HCT116 (cell line): ENCODE data around the gene TTF1. TPM values are rescaled to one million over a fixed set of nuclear protein-coding genes. Genes with fewer than 3 reads are reported as not detected.

ENCODE experiments used
- ATAC-seq: fragments of 200-7000 bp; cut with Tn5 transposase; 2 replicates; pipeline ENCODE4 v1.9.1; 2020; ENCODE audit warnings: mild to moderate bottlenecking, moderate library complexity
- BruUV-seq: library from RNA; stranded (reverse); fragments of 400-500 nt; replicated peaks from 2 replicates; lab custom pipeline; 2021; lab: Mats Ljungman, UMichigan
- CTCF ChIA-PET: fragments of 300-600 bp; sonication (Branson Sonifier 250); formaldehyde crosslinking; loops from one replicate; lab custom pipeline; 2021; ENCODE audit warnings: antibody characterized with exemption; lab: Charles Lee
- POLR2A ChIA-PET: fragments of 300-600, 350-600 bp; sonication (Branson Sonifier 250); formaldehyde crosslinking; loops from one replicate; lab custom pipeline; 2021; ENCODE audit warnings: antibody characterized with exemption; lab: Charles Lee
- RAD21 ChIA-PET, 2 experiments: fragments of 300-600 bp; sonication (Branson Sonifier 250); formaldehyde crosslinking; loops; one replicate each; lab custom pipeline; 2023; ENCODE audit warnings: low total read pairs in 2 of 2; ENCODE audit not compliant: uncharacterized antibody in 2 of 2, unreplicated experiment in 2 of 2, low non-redundant PET in 1 of 2; lab: Charles Lee
- DNase-seq: peaks from one replicate; pipeline ENCODE4 v3.0.0-alpha.2; 2010; ENCODE audit warnings: low read depth, low spot score
- H2AFZ ChIP-seq: fragments of 200-600 bp; shearing (Covaris generic), sonication (generic); 2 replicates; pipeline ENCODE4 v1.6.1; 2017; ENCODE audit warnings: low read depth, mixed run types, mixed read lengths, antibody characterized with exemption, low read length; ENCODE audit not compliant: poor library complexity, severe bottlenecking
- H3K27ac ChIP-seq: 2 replicates; pipeline ENCODE4 v1.5.1; 2012; ENCODE audit warnings: low read depth, low read length
- H3K27me3 ChIP-seq: fragments of 200-600 bp; sonication (generic); 2 replicates; pipeline ENCODE4 v1.6.1; 2016; ENCODE audit warnings: mixed run types, low read length, mixed read lengths; ENCODE audit not compliant: insufficient read depth
- H3K36me3 ChIP-seq, 2 experiments: fragments of 200-500 bp in 1 of 2; fragments of 200-600 bp in 1 of 2; sonication (Bioruptor generic) in 1 of 2; sonication (generic) in 1 of 2; 2 replicates each; pipeline versions ENCODE4 v1.5.1 to v1.6.1; 2014 to 2016; ENCODE audit warnings: low read length in 2 of 2, inconsistent platforms in 1 of 2, mixed read lengths in 1 of 2, mixed run types in 1 of 2; ENCODE audit not compliant: insufficient read depth in 2 of 2, control insufficient read depth in 1 of 2
- H3K4me1 ChIP-seq, 2 experiments: fragments of 200-600 bp in 1 of 2; sonication (generic) in 1 of 2; 2 replicates each; pipeline versions ENCODE4 v1.5.1 to v1.6.1; 2012 to 2017; ENCODE audit warnings: low read length in 2 of 2, inconsistent platforms in 1 of 2, mild to moderate bottlenecking in 1 of 2, mixed read lengths in 1 of 2, mixed run types in 1 of 2, moderate library complexity in 1 of 2; ENCODE audit not compliant: insufficient read depth in 2 of 2, control insufficient read depth in 1 of 2
- H3K4me2 ChIP-seq: fragments of 200-600 bp; sonication (generic); 2 replicates; pipeline ENCODE4 v1.6.1; 2017; ENCODE audit warnings: mixed run types, low read length, mixed read lengths
- H3K4me3 ChIP-seq, 2 experiments: fragments of 200-600 bp in 1 of 2; sonication (generic) in 1 of 2; replicated peaks in 1 of 2; 2 replicates each; pipeline ENCODE4 v1.5.1; 2011 to 2016; ENCODE audit warnings: low read length in 2 of 2, control low read depth in 1 of 2, low read depth in 1 of 2, mild to moderate bottlenecking in 1 of 2, mixed read lengths in 1 of 2, mixed run types in 1 of 2
- H3K79me2 ChIP-seq: fragments of 200-600 bp; sonication (generic); 2 replicates; pipeline ENCODE4 v1.6.1; 2017; ENCODE audit warnings: mild to moderate bottlenecking, mixed run types, low read length, moderate library complexity, mixed read lengths; ENCODE audit not compliant: insufficient read depth
- H3K9ac ChIP-seq: fragments of 200-600 bp; sonication (generic); 2 replicates; pipeline ENCODE4 v1.6.1; 2016; ENCODE audit warnings: low read length, mixed read lengths
- H3K9me2 ChIP-seq: fragments of 200-600 bp; sonication (generic), shearing (Covaris generic); 2 replicates; pipeline ENCODE4 v1.6.1; 2017; ENCODE audit warnings: mixed run types, mild to moderate bottlenecking, moderate library complexity; ENCODE audit not compliant: insufficient read depth
- H3K9me3 ChIP-seq, 2 experiments: fragments of 200-500 bp in 1 of 2; fragments of 200-600 bp in 1 of 2; sonication (Bioruptor generic) in 1 of 2; sonication (generic) in 1 of 2; 2 replicates each; pipeline ENCODE4 v1.6.1; 2014 to 2017; ENCODE audit warnings: low read length in 2 of 2, mixed read lengths in 2 of 2, inconsistent platforms in 1 of 2, low read depth in 1 of 2, mild to moderate bottlenecking in 1 of 2, mixed run types in 1 of 2, moderate library complexity in 1 of 2; ENCODE audit not compliant: control insufficient read depth in 1 of 2, insufficient read depth in 1 of 2
- H4K20me1 ChIP-seq: fragments of 200-600 bp; sonication (generic), shearing (Covaris generic); 2 replicates; pipeline ENCODE4 v1.6.1; 2017; ENCODE audit warnings: mixed run types, mild to moderate bottlenecking, moderate library complexity; ENCODE audit not compliant: insufficient read depth
- EGR1 ChIP-seq: IDR thresholded peaks from 2 replicates; pipeline ENCODE4 v1.6.1; 2012; ENCODE audit warnings: low read depth
- POLR2A ChIP-seq: IDR thresholded peaks from 2 replicates; pipeline ENCODE4 v1.7.0; 2011; ENCODE audit warnings: borderline replicate concordance; ENCODE audit not compliant: insufficient read depth, insufficient read length; ENCODE audit errors: extremely low read depth
- POLR2AphosphoS5 ChIP-seq: IDR thresholded peaks from 2 replicates; pipeline ENCODE4 v1.6.1; 2011; ENCODE audit warnings: mild to moderate bottlenecking, low read depth, low read length, moderate library complexity
- SIN3A ChIP-seq: IDR thresholded peaks from 2 replicates; pipeline ENCODE4 v1.6.1; 2012; ENCODE audit warnings: low read depth
- SP1 ChIP-seq: IDR thresholded peaks from 2 replicates; pipeline ENCODE4 v1.6.1; 2012; ENCODE audit warnings: low read depth
- SRF ChIP-seq: IDR thresholded peaks from 2 replicates; pipeline ENCODE4 v1.6.1; 2012; ENCODE audit warnings: low read depth
- ZFX ChIP-seq: fragments of 450-650 bp; IDR thresholded peaks from 2 replicates; pipeline ENCODE4 v1.6.1; 2017
- ZNF274 ChIP-seq: fragments of 200-500 bp; sonication (Bioruptor generic); IDR thresholded peaks from 2 replicates; pipeline ENCODE4 v1.6.1; 2014; ENCODE audit warnings: mild to moderate bottlenecking, low read depth, low read length, inconsistent platforms
- intact Hi-C: fragments of 100-400 bp; cut with micrococcal nuclease; formaldehyde crosslinking; loops from 2 replicates; pipeline ENCODE4 v1.10.0; 2022
- total RNA-seq: library from RNA; stranded (reverse); gene quantifications from one replicate; pipeline ENCODE4 v1.2.1, GENCODE V29; 2021; ENCODE audit not compliant: unreplicated experiment
- TF ChIP-seq, protein P1 (sequence below): IDR thresholded peaks from 2 replicates; pipeline ENCODE4 v1.6.1; 2011; ENCODE audit warnings: mild to moderate bottlenecking, low read length, moderate library complexity; ENCODE audit not compliant: insufficient replicate concordance; ENCODE audit errors: extremely low read depth

Gene TTF1
- total RNA-seq, 1 experiment from 2014 or later: 14.5 TPM

DNA sequence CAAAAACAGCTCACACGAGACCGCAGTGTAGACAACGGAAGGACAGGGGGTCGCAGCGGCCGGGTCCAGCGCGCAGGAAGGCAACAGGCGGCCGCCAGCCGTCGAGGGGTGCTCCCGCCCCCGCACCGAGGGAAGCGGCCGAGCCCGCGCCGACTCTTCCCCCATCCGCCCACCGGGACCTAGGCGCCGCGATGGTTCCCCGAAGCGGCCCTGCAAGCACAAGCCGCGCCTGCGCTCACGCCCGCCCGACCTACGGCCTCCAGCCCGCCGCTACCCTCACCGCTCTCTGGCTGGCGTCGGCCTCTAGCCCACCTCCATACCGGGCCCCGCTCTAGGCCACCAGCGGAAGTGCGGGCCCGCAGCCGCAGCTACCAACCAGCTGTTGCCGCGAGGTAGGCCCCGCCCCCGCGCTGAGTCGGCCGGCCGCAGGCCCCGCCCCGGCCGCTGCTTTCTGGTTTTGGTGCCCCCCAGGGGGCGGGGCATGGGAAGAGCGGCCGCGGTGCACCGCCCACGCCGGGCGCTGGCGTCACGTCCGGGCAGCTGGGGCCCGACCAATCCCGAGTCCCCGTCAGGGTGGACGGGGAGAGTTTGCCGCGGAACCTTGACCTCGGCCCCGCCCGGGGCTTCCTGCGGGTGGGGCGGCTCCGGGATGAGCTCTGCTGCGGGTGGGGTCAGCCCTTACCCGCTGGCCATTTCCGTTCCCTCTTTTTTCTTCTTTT lies 51.8 kb downstream of the TTF1 start, which contains the start of gene SETX:
Gene SETX, minus strand, starts transcription at position 350 of the 719 bp plus-strand sequence. CDS start 5,558 bp downstream, outside the sequence.
- Histone ChIP-seq H3K27me3 (no peaks in the 10 kb centered on the region), H3K9ac (peak within 1 kb of the TSS; percentile 94), H3K36me3 (peaks cover 19% of the 10 kb centered on the region in 2 experiments; a peak in 3 of 4 replicates), H2AFZ (peak within 1 kb of the TSS; percentile 14), H4K20me1 (no peaks in the 10 kb centered on the region), H3K27ac (peak within 1 kb of the TSS; percentile 96), H3K4me2 (peak within 1 kb of the TSS; percentile 95), H3K4me3 (peak within 1 kb of the TSS; percentile 84 to 91), H3K4me1 (peaks cover 11 to 21% of the 10 kb centered on the region in 2 experiments; a peak in 3 of 4 replicates), H3K9me2 (no peaks in the 10 kb centered on the region), H3K9me3 (no peaks in the 10 kb centered on the region), H3K79me2 (peaks cover 50% of the 10 kb centered on the region)
- POLR2A ChIA-PET: interaction anchor here (0.7 to 1.0 kb wide), 4 partner anchors 8 to 315 kb away, joined by 3 to 4 read pairs (median 3); no protein-coding TSS in a partner anchor
- DNase-seq (peak; percentile 95), ATAC-seq (peak; percentile 93)
- intact Hi-C loops: loop anchor here (2.0 kb wide), 1 partner anchor 52 kb away; the partner anchor contains the start of gene TTF1
- RAD21 ChIA-PET: no interaction called here
- BruUV-seq: no TSS peak
- no peak for TF ChIP-seq ZNF274
- peak; percentile 97 for TF ChIP-seq EGR1
- peak; percentile 91 for TF ChIP-seq ZFX
- 0 out of 2 replicates have a peak, but pooled peaks have one; percentile 28 for TF ChIP-seq SRF
- TF ChIP-seq, protein P1, sequence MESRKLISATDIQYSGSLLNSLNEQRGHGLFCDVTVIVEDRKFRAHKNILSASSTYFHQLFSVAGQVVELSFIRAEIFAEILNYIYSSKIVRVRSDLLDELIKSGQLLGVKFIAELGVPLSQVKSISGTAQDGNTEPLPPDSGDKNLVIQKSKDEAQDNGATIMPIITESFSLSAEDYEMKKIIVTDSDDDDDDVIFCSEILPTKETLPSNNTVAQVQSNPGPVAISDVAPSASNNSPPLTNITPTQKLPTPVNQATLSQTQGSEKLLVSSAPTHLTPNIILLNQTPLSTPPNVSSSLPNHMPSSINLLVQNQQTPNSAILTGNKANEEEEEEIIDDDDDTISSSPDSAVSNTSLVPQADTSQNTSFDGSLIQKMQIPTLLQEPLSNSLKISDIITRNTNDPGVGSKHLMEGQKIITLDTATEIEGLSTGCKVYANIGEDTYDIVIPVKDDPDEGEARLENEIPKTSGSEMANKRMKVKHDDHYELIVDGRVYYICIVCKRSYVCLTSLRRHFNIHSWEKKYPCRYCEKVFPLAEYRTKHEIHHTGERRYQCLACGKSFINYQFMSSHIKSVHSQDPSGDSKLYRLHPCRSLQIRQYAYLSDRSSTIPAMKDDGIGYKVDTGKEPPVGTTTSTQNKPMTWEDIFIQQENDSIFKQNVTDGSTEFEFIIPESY: no peak
- TF ChIP-seq SP1: peak; percentile 84
- TF ChIP-seq SIN3A: peak; percentile 65
- TF ChIP-seq POLR2AphosphoS5: peak; percentile 93
- TF ChIP-seq POLR2A: peak; percentile 13
- CTCF ChIA-PET: interaction anchor here (1.1 to 1.3 kb wide), 3 partner anchors 41 to 667 kb away, joined by 3 to 4 read pairs (median 4); no protein-coding TSS in a partner anchor
